Measurements from ENCODE around the gene HSF4.

HSF4 gene

DNA sequence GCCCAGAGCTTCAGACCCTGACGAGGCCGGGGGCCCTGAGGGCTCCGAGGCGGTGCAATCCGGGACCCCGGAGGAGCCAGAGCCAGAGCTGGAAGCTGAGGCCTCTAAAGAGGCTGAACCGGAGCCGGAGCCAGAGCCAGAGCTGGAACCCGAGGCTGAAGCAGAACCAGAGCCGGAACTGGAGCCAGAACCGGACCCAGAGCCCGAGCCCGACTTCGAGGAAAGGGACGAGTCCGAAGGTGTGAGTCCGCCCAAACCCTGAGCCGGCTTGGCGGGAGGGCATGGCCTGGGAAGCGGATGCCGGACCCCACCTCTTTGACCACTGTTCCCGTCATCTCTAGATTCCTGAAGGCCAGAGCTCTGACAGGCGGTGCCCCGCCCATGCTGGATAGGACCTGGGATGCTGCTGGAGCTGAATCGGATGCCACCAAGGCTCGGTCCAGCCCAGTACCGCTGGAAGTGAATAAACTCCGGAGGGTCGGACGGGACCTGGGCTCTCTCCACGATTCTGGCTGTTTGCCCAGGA lies 10.2 kb downstream of the HSF4 start:
- POLR2A ChIA-PET, result interaction anchor here (0.8 kb wide), 1 partner anchor 12 kb away, joined by 3 read pairs; no protein-coding TSS in a partner anchor

GRCh38 chr16:67176662-67177061 lies 12.1 kb downstream of the HSF4 start:
- TF ChIP-seq ZNF157 (tag by site-specific recombination; IDR thresholded peaks at IDR 0.05) (no peak), ZNF624 (tag by site-specific recombination; IDR thresholded peaks at IDR 0.05) (no peak), ZNF837 (tag by site-specific recombination; IDR thresholded peaks at IDR 0.05) (no peak), ZNF121 (tag by site-specific recombination; IDR thresholded peaks at IDR 0.05) (no peak), ZFP37 (tag by site-specific recombination; IDR thresholded peaks at IDR 0.05) (no peak), ZNF311 (tag by site-specific recombination; IDR thresholded peaks at IDR 0.05; ENCODE audit: borderline replicate concordance) (no peak), ZFP41 (tag by site-specific recombination; IDR thresholded peaks at IDR 0.05; ENCODE audit: borderline replicate concordance) (no peak), ZFP69B (tag by site-specific recombination; IDR thresholded peaks at IDR 0.05) (no peak), ZBTB17 (tag by site-specific recombination; IDR thresholded peaks at IDR 0.05) (no peak), ZNF561 (tag by site-specific recombination; IDR thresholded peaks at IDR 0.05; ENCODE audit: borderline replicate concordance) (no peak), ZNF391 (tag by site-specific recombination; IDR thresholded peaks at IDR 0.05; ENCODE audit: borderline replicate concordance, low read depth) (no peak), HOXD13 (CRISPR knock-in tag; IDR thresholded peaks at IDR 0.05; ENCODE audit: borderline replicate concordance) (no peak)
- TF ChIP-seq, protein P1, sequence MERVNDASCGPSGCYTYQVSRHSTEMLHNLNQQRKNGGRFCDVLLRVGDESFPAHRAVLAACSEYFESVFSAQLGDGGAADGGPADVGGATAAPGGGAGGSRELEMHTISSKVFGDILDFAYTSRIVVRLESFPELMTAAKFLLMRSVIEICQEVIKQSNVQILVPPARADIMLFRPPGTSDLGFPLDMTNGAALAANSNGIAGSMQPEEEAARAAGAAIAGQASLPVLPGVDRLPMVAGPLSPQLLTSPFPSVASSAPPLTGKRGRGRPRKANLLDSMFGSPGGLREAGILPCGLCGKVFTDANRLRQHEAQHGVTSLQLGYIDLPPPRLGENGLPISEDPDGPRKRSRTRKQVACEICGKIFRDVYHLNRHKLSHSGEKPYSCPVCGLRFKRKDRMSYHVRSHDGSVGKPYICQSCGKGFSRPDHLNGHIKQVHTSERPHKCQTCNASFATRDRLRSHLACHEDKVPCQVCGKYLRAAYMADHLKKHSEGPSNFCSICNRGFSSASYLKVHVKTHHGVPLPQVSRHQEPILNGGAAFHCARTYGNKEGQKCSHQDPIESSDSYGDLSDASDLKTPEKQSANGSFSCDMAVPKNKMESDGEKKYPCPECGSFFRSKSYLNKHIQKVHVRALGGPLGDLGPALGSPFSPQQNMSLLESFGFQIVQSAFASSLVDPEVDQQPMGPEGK (tag by site-specific recombination; IDR thresholded peaks at IDR 0.05), result no peak
- TF ChIP-seq, protein P2, sequence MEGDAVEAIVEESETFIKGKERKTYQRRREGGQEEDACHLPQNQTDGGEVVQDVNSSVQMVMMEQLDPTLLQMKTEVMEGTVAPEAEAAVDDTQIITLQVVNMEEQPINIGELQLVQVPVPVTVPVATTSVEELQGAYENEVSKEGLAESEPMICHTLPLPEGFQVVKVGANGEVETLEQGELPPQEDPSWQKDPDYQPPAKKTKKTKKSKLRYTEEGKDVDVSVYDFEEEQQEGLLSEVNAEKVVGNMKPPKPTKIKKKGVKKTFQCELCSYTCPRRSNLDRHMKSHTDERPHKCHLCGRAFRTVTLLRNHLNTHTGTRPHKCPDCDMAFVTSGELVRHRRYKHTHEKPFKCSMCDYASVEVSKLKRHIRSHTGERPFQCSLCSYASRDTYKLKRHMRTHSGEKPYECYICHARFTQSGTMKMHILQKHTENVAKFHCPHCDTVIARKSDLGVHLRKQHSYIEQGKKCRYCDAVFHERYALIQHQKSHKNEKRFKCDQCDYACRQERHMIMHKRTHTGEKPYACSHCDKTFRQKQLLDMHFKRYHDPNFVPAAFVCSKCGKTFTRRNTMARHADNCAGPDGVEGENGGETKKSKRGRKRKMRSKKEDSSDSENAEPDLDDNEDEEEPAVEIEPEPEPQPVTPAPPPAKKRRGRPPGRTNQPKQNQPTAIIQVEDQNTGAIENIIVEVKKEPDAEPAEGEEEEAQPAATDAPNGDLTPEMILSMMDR (tag by site-specific recombination; IDR thresholded peaks at IDR 0.05), result no peak
- H3K4me3 ChIP-seq (ENCODE audit: low read depth, low read length), result no peak overlapping the region
- ChIA-PET POLR2A (interaction anchor here (0.6 to 1.1 kb wide), 2 partner anchors 16 to 149 kb away, joined by 4 to 7 read pairs; no protein-coding TSS in a partner anchor), CTCF (interaction anchor here (0.8 to 1.3 kb wide), 6 partner anchors 8 to 216 kb away, joined by 3 to 6 read pairs (median 3); partner anchors contain the start of gene CES3)
- H3K36me3 ChIP-seq (ENCODE audit: control insufficient read depth in 2 of 2, insufficient read depth in 1 of 2, low read length in 2 of 2), result peaks cover 0 to 41% of the 10 kb centered on the region in 2 experiments; a peak in 1 of 3 replicates
- H3K4me1 ChIP-seq (ENCODE audit: control insufficient read depth, insufficient read depth, low read length), result peaks cover 9% of the 10 kb centered on the region
- no peaks in the 10 kb centered on the region for H3K9me3 ChIP-seq (ENCODE audit: control insufficient read depth, insufficient read depth, low read depth, low read length)
- H3K27ac ChIP-seq (ENCODE audit: extremely low read depth, low read depth, low read length), result no peak overlapping the region

More for the DNA sequence above, 10.2 kb downstream of the HSF4 start:
- Histone ChIP-seq H3K9me3 (ENCODE audit: control insufficient read depth, insufficient read depth, low read depth, low read length) (no peaks in the 10 kb centered on the region), H3K4me3 (ENCODE audit: low read depth, low read length) (no peak overlapping the region), H3K27ac (ENCODE audit: extremely low read depth, low read depth, low read length) (no peak overlapping the region; the same call in 1 of the 2 replicates), H3K36me3 (ENCODE audit: control insufficient read depth in 2 of 2, insufficient read depth in 1 of 2, low read length in 2 of 2) (peaks cover 0 to 25% of the 10 kb centered on the region in 2 experiments; a peak in 1 of 3 replicates), H3K4me1 (ENCODE audit: control insufficient read depth, insufficient read depth, low read length) (peaks cover 9% of the 10 kb centered on the region)
- TF ChIP-seq ZBTB6 (tag by site-specific recombination; IDR thresholded peaks at IDR 0.05), result peak; percentile 98
- TF ChIP-seq, protein P3, sequence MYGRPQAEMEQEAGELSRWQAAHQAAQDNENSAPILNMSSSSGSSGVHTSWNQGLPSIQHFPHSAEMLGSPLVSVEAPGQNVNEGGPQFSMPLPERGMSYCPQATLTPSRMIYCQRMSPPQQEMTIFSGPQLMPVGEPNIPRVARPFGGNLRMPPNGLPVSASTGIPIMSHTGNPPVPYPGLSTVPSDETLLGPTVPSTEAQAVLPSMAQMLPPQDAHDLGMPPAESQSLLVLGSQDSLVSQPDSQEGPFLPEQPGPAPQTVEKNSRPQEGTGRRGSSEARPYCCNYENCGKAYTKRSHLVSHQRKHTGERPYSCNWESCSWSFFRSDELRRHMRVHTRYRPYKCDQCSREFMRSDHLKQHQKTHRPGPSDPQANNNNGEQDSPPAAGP (tag by site-specific recombination; IDR thresholded peaks at IDR 0.05), result no peak
- CTCF ChIA-PET, result interaction anchor here (0.6 to 1.1 kb wide), 5 partner anchors 9 to 157 kb away, joined by 3 to 4 read pairs (median 3); partner anchors contain the start of genes HSF4 and MATCAP1
